ENCODE results near the gene ENDOG.

ENDOG gene

GRCh38 chr9:128818099-128818838 is at the start of gene ENDOG:
Gene ENDOG (plus strand): TSS chr9:128818500. CDS start chr9:128818685, 185 bp downstream.
- DNase-seq (ENCODE audit: low read depth) = peak; percentile 86
- TF ChIP-seq, protein P1, sequence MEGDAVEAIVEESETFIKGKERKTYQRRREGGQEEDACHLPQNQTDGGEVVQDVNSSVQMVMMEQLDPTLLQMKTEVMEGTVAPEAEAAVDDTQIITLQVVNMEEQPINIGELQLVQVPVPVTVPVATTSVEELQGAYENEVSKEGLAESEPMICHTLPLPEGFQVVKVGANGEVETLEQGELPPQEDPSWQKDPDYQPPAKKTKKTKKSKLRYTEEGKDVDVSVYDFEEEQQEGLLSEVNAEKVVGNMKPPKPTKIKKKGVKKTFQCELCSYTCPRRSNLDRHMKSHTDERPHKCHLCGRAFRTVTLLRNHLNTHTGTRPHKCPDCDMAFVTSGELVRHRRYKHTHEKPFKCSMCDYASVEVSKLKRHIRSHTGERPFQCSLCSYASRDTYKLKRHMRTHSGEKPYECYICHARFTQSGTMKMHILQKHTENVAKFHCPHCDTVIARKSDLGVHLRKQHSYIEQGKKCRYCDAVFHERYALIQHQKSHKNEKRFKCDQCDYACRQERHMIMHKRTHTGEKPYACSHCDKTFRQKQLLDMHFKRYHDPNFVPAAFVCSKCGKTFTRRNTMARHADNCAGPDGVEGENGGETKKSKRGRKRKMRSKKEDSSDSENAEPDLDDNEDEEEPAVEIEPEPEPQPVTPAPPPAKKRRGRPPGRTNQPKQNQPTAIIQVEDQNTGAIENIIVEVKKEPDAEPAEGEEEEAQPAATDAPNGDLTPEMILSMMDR (IDR thresholded peaks at IDR 0.05; ENCODE audit: low read depth, low read length, missing control alignments) = peak; percentile 84
- peak within 1 kb of the TSS; percentile 57 for H3K4me3 ChIP-seq (ENCODE audit: low read depth, low read length)
- in situ Hi-C loops (cut with HindIII; ENCODE audit: low sequenced_read_pairs) = no loop called here

- TF ChIP-seq, protein P1 (IDR thresholded peaks at IDR 0.05; ENCODE audit: low read depth, low read length, missing control alignments) = no peak
- no peak overlapping the region for H3K4me3 ChIP-seq (ENCODE audit: low read depth, low read length)
- in situ Hi-C loops (cut with HindIII; ENCODE audit: low sequenced_read_pairs) = no loop called here
- no peak for DNase-seq (ENCODE audit: low read depth)
These were observed 49.7 kb upstream of the ENDOG start for GRCh38 chr9:128768606-128769005.

DNA sequence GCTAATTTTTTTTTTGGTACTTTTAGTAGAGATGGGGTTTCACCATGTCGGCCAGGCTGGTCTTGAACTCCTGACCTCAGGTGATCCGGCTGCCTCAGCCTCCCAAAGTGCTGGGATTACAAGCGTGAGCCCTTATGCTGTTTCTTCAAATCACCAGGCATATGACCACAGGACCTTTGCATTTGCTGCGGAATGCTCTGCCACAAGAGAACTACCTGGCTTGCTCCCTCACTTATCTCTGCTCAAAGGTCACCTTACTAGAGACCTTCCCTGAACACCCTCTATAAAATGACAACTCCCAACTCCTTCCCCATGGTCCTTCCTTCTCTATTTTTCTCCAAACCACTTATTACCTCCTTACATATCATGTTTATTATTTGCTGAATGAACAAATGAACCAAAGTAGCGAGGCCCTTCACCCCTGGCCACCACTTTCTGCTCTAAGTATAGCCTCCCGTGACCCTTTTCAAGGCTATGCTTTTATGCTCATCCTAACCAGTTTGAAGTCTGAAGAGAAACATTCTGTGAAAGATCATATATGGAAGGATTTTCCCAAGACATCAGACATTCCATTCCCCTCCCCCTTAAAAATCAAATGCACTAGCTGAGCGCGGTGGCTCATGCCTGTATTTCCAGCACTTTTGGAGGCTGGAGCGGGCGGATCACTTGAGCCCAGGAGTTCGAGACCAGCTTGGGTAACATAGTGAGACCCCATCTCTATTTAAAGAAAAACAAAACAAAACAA is 47.8 kb upstream of the ENDOG start:
- TF ChIP-seq, protein P1 (IDR thresholded peaks at IDR 0.05; ENCODE audit: low read depth, low read length, missing control alignments) = no peak
- in situ Hi-C loops (cut with HindIII; ENCODE audit: low sequenced_read_pairs) = no loop called here
- peak overlapping the region; percentile 96 for H3K4me3 ChIP-seq (ENCODE audit: low read depth, low read length)
- DNase-seq (ENCODE audit: low read depth) = no peak

DNA sequence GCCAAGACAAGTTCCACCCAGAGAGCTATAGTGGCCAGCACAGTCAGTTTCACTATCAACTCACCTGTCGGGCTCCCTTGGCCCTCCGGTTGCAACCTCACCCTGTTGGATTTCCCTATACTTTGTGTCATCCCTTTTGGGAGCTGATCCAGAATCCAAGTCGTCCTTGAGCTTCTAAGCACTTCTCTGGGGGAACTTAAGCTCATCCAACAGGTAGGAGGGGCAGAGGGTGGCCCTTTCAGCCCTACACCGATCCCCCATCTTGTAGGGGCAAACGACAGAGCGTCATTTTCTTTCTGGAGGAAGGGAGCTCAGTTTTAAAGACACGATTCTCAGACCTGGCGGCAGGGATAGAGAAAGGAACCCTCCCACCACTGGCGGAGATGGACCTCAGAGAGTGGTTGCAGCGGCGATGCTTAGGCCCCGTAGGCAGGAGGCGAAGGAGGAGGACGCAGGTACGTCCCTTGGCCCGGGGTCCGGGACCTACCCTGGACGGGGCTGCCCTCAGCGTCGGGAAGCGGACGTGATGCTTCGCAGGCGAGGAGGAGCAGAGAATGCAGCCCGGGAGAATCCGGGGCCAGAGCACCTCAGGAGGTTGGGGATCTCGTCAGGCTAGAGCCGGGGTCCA is 47.1 kb upstream of the ENDOG start:
- in situ Hi-C loops (cut with HindIII; ENCODE audit: low sequenced_read_pairs) = no loop called here
- TF ChIP-seq, protein P1 (IDR thresholded peaks at IDR 0.05; ENCODE audit: low read depth, low read length, missing control alignments) = no peak
- DNase-seq (ENCODE audit: low read depth) = no peak
- peak overlapping the region; percentile 96 for H3K4me3 ChIP-seq (ENCODE audit: low read depth, low read length)

DNA sequence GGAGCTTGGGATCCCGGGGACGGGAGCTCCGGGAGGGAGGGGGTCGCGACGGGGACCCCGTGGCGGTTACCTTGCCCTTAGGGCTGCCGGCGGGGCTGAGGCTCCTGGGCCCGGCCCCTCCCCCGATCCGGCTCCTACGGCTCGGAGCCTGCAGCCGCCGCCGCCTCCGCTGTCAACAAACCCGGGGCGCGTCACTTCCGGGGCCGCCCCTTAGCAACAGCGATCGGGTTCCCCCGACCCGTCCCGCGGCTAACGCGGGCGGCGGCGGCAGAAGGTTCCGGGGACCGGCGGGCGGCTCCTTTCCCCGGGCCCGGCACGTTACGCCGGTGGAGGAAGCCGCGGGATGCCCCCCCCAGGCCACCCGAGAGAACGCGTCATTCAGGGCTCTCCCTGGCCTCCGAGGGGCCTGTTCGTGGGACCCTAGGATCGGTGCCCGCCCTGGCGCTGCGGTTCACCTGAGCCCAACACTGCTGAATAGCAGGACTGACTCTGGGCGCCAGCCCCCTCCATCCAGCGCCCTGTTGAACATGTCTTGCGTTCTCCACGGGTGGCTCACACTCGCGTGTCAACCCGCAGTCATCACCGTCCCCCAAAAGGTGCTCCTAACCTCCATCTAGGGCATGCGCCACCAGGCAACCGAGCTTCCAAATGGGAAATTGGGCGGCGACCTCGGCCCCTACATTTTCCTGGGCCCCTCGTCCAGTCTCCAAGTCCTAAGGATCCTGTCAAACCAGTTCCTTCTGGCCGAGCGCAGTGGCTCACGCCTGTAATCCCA is 46.4 kb upstream of the ENDOG start, which contains the start of gene ZER1:
Gene ZER1, minus strand, starts transcription at position 183 of the 775 bp plus-strand sequence. CDS start 16,362 bp downstream, outside the sequence.
- TF ChIP-seq, protein P1 (IDR thresholded peaks at IDR 0.05; ENCODE audit: low read depth, low read length, missing control alignments) = no peak
- peak; percentile 62 for DNase-seq (ENCODE audit: low read depth)
- in situ Hi-C loops (cut with HindIII; ENCODE audit: low sequenced_read_pairs) = no loop called here
- peak within 1 kb of the TSS; percentile 96 for H3K4me3 ChIP-seq (ENCODE audit: low read depth, low read length)

DNA sequence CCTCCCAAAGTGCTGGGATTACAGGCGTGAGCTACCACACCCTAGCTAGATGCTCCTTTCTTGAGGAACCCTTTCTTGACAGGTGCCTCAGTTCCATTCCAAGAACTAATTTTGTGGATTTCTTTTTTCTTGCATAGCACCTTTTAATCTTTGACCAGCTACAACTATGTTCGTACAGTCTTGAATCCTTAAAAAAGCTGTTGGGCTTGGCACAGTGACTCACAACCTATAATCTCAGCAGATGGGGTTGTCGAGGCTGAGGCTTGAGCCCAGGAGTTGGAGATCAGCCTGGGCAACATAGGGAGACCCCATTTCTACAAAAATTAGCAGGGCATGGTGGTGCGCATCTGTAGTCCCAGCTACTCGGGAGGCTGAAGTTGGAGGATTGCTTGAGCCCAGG is 45.3 kb upstream of the ENDOG start:
- H3K4me3 ChIP-seq (ENCODE audit: low read depth, low read length) = no peak overlapping the region
- in situ Hi-C loops (cut with HindIII; ENCODE audit: low sequenced_read_pairs) = no loop called here
- no peak for DNase-seq (ENCODE audit: low read depth)
- TF ChIP-seq, protein P1 (IDR thresholded peaks at IDR 0.05; ENCODE audit: low read depth, low read length, missing control alignments) = no peak

Measured in astrocyte of the cerebellum (primary cell).